ENCODE measurements around the gene GGA2.
"Not testable (repeated sequence)": the region's sequence is repeated elsewhere in the genome, so short reads cannot be mapped to it uniquely, and the experiment has no call there.

GGA2 gene, protein sequence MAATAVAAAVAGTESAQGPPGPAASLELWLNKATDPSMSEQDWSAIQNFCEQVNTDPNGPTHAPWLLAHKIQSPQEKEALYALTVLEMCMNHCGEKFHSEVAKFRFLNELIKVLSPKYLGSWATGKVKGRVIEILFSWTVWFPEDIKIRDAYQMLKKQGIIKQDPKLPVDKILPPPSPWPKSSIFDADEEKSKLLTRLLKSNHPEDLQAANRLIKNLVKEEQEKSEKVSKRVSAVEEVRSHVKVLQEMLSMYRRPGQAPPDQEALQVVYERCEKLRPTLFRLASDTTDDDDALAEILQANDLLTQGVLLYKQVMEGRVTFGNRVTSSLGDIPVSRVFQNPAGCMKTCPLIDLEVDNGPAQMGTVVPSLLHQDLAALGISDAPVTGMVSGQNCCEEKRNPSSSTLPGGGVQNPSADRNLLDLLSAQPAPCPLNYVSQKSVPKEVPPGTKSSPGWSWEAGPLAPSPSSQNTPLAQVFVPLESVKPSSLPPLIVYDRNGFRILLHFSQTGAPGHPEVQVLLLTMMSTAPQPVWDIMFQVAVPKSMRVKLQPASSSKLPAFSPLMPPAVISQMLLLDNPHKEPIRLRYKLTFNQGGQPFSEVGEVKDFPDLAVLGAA

GRCh38 chr16:23510164-23510914 is at the start of gene GGA2:
GGA2 (minus strand) TSS chr16:23510494; CDS start chr16:23510411, 83 bp downstream.
- DNase-seq, result peak; percentile 81

GRCh38 chr16:23557779-23558702 is 47.7 kb upstream of the GGA2 start:
- peak; percentile 0 for DNase-seq

GRCh38 chr16:23556881-23557778 is 46.8 kb upstream of the GGA2 start, which contains the start of the genes EARS2 and UBFD1:
EARS2 (minus strand) TSS chr16:23557350; CDS start chr16:23557343, 7 bp downstream.
UBFD1 (plus strand) TSS chr16:23557727; CDS start chr16:23557743, 16 bp downstream.
- DNase-seq, result peak; percentile 96

- DNase-seq, result no peak
These were observed 44.2 kb upstream of the GGA2 start for GRCh38 chr16:23554536-23554935.

DNA sequence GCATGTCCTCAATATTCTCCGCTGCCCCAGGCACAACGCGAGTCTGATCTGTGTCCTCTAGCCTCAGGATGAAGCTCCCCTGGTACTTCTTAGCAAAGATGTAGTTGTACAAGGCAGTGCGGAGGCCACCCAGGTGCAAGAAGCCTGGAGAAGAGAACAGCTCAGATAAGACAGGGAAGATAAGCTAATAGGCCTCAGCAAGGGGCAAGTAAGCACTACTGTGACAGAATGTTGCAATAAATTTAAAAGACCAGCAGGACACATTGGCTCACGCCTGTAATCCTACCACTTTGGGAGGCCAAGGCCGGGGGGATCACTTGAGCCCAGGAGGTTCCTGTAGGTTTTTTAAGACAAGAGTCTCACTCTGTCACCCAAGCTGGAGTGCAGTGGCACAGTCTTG is 41.9 kb upstream of the GGA2 start:
- no peak for DNase-seq

DNA sequence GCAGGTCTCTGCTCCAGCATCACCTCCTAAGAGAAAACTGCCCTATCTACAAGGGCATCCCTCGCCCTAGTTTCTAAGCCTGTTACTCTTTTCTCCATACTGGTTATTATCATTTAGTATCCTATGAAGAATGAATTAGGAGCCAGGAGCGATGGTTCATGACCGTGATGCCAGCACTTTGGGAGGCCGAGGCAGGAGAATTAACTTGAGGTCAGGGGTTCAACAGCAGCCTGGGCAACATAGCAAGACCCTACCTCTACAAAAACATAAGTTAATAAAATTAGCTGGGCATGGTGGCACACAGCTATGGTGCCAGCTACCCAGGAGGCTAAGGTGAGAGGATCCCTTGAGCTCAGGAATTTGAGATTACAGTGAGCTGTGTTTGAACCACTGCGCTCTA is 39.6 kb upstream of the GGA2 start:
- DNase-seq, result no peak

GRCh38 chr16:23544436-23544835 is 34.1 kb upstream of the GGA2 start:
- no peak for DNase-seq

DNA sequence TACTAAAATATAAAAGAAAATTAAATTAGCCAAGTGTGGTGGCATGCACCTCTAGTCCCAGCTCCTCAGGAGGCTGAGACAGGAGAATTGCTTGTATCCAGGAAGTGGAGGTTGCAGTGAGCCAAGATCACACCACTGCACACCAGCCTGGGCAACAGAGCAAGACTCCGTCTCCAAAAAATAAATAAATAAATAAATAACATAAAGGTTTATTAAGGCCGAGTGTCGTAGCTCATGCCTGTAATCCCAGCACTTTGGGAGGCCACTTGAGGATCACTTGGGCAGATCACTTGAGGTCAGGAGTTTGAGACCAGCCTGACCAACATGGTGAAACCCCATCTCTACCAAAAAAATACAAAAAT is 30.5 kb upstream of the GGA2 start:
- not testable (repeated sequence) for DNase-seq

GRCh38 chr16:23539984-23540816 is 29.9 kb upstream of the GGA2 start:
- DNase-seq, result no peak

GRCh38 chr16:23538919-23539278 is 28.6 kb upstream of the GGA2 start:
- no peak for DNase-seq

- DNase-seq, result no peak
These were observed 27.1 kb upstream of the GGA2 start for GRCh38 chr16:23537390-23537789.

DNA sequence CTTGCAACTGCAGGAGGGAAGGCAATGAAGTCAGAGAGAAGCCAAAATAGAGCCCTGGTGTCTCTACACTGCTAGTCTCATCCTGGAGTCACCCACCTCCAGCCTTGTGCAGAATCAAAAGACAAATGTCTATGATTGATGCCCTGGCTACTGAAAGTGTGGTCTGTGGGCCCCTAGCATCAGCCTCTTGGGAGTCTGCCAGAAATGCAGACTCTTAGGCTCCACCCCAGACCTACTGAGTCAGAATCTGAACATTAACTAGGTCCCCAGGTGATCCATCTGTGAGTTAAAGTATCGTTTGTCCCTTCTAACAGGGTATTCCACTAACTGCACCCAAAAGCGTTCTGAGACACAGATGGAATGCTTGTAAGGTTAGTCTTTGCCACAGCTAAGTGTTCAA is 25.6 kb upstream of the GGA2 start:
- DNase-seq, result no peak

- DNase-seq, result no peak
These were observed 24.9 kb upstream of the GGA2 start for GRCh38 chr16:23534868-23535860.

DNA sequence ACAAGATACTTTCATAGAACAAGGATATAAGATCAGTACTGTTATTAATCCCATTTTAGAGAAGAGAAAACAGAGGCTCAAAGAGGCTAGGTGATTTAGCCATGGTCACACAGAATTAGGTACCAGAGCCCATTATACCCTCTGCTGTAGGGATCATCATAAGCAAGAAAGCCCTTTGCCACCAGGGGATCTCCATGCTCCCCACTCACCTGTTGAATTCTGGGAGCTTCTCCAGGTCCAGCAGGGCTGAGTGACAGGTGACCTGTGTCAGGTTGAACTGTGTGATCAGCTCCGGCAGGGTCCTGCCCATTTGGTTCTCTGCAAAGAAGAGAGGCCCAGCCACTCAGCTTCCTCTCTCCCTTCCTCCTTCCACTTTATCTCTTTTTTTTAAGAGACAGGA is 22.2 kb upstream of the GGA2 start:
- DNase-seq, result no peak

DNA sequence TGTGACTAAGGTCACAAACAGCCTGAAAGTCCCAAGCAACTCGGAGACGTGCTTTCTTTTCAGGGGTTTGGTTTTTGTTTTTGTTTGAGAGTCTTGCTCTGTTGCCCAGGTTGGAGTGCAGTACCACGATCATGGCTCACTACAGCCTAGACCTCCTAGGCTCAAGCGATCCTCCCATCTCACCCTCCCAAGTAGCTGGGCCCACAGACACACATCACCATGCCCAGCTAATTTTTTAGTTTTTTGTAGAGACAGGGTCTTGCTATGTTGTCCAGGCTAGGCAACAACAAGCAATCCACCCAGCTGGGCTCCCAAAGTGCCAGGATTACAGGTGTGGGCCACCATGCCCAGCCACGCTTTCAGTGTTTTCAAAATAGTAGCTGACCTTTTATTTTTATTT is 19.8 kb upstream of the GGA2 start:
- DNase-seq, result no peak

DNA sequence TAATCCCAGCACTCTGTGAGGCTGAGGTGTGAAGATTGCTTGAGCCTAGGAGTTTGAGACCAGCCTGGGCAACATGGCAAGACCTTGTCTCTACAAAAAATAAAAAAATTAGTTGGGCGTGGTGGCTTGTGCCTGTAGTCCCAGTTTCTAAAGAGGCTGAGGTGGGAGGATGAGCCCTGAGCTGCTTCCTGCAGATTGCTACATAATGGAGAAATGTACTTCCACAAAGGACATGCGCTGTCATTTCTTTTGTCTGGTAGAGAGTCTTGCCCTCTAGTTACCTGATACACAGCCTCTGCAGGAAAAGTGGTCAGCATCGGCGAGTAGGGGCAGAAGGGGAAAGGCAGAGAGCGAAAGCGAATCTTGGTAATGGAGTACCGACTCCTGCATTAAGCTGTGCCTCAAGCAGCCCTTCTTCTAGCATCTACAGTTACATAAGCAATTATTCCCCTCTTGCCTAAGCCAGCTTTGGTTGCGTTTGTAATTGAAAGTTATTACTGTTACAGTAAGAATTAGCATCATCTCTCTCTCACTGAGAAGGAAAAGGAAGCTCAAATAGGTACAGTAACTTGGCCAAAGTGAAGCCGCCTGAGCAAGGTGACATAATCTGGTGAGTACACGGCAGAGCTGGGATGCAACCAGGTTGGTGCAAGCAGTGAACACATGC is 18.5 kb upstream of the GGA2 start:
- no peak for DNase-seq

GRCh38 chr16:23527961-23528643 is 17.8 kb upstream of the GGA2 start:
- DNase-seq, result no peak

DNA sequence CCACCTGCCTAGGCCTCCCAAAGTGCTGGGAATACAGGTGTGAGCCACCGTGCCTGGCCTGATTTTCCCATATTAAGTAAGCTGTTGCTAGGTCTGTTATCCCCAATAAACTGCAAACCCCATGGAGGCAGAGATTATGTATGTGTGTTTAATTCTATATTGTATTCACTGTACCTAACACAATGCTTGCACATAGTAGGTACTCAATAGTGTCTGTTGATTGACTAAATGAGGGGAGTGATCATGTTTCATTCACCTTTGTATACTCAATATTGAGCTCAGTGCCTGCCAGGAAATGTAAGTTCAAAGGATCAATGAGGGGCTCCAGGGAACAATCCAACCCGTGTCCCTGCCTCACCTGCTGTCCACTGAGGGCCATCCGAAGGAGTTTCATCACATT is 14.6 kb upstream of the GGA2 start:
- DNase-seq, result no peak
